Thoracic aorta (tissue), 2 donors: ENCODE measurements around the gene PRKAG3. TPM values are rescaled to one million over a fixed set of nuclear protein-coding genes. Genes with fewer than 3 reads are reported as not detected.
A peak's percentile ranks its signal among the peaks of the same experiment; 100 is the strongest.

Experiments used
- ATAC-seq: fragments of 150-250 bp; one replicate; pipeline ENCODE4 v1.8.0; 2017; ENCODE audit warnings: low read depth; ENCODE audit not compliant: insufficient number of reproducible peaks, low FRiP score
- DNase-seq: peaks from one replicate; pipeline ENCODE4 v3.0.0-alpha.2; 2020; ENCODE audit warnings: low spot score
- H3K27ac ChIP-seq, 2 donors: fragments of 200-600 bp; sonication (generic); 1 replicate in 1 of 2; 2 replicates in 1 of 2; pipeline ENCODE4 v1.5.1; 2016; ENCODE audit warnings: mild to moderate bottlenecking in 2 of 2, moderate library complexity in 2 of 2
- H3K27me3 ChIP-seq: fragments of 200-600 bp; sonication (generic); replicated peaks from 2 replicates; pipeline ENCODE4 v1.6.0; 2016; ENCODE audit warnings: mild to moderate bottlenecking; ENCODE audit not compliant: insufficient read depth
- H3K36me3 ChIP-seq: fragments of 200-600 bp; sonication (generic); one replicate; pipeline ENCODE4 v1.5.1; 2016
- H3K4me1 ChIP-seq, 2 donors: fragments of 200-600 bp; sonication (generic); 1 replicate in 1 of 2; 2 replicates in 1 of 2; pipeline versions ENCODE4 v1.5.1 to v1.6.0; 2016; ENCODE audit warnings: low read depth in 2 of 2, mild to moderate bottlenecking in 1 of 2; ENCODE audit not compliant: control insufficient read depth in 1 of 2
- H3K4me3 ChIP-seq: fragments of 200-600 bp; sonication (generic); 2 replicates; pipeline ENCODE4 v1.5.1; 2016; ENCODE audit warnings: mild to moderate bottlenecking
- H3K9me3 ChIP-seq: fragments of 200-600 bp; sonication (generic); 2 replicates; pipeline ENCODE4 v1.5.1; 2016
- total RNA-seq, 2 donors: library from RNA; depleted of rRNA; stranded (reverse); fragments of >200 nt; gene quantifications; one replicate each; pipeline versions ENCODE4 v1.1.0 to v1.2.3, GENCODE V29; 2016
- TF ChIP-seq, protein P1 (sequence below): fragments of 200-600 bp; sonication (generic); IDR thresholded peaks from one replicate; pipeline ENCODE4 v1.5.1; 2019; ENCODE audit warnings: antibody characterized with exemption

The PRKAG3 gene
- total RNA-seq, 2 donors from 2014 or later, result 0.28 TPM; not detected in 1

DNA sequence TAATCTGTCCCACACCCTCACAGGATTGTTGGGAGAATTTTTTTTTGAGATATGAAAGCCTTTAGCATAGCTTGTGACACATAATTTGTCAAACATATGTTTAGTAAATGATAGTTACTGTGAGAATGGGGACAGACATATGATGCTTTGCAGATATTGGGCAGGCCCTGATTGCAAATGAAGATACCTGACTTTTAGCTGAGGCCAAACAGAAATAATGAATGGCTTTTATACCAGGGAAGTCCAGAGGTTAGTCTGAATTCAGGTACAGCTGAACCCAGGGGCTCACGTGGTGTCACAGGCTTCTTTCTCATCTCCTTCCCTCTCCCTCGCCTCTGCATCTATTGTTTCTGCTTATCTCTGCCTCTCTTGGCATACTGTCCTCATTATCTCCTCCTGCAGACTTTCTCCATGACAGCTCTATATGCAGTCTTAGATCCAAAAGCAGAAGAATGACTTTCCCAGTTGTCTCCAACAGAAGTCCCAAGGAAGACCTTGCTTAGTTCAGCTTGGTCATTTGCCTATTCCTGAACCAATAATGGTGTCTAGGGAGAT lies 44.2 kb upstream of the PRKAG3 start:
- peaks cover 20 to 30% of the 10 kb centered on the region in 2 donors for H3K4me1 ChIP-seq
- H3K9me3 ChIP-seq, result no peaks in the 10 kb centered on the region
- no peaks in the 10 kb centered on the region for H3K36me3 ChIP-seq
- peaks cover 23% of the 10 kb centered on the region for H3K27me3 ChIP-seq
- TF ChIP-seq, protein P1, sequence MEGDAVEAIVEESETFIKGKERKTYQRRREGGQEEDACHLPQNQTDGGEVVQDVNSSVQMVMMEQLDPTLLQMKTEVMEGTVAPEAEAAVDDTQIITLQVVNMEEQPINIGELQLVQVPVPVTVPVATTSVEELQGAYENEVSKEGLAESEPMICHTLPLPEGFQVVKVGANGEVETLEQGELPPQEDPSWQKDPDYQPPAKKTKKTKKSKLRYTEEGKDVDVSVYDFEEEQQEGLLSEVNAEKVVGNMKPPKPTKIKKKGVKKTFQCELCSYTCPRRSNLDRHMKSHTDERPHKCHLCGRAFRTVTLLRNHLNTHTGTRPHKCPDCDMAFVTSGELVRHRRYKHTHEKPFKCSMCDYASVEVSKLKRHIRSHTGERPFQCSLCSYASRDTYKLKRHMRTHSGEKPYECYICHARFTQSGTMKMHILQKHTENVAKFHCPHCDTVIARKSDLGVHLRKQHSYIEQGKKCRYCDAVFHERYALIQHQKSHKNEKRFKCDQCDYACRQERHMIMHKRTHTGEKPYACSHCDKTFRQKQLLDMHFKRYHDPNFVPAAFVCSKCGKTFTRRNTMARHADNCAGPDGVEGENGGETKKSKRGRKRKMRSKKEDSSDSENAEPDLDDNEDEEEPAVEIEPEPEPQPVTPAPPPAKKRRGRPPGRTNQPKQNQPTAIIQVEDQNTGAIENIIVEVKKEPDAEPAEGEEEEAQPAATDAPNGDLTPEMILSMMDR, result no peak
- H3K27ac ChIP-seq, result no peak overlapping the region
- H3K4me3 ChIP-seq, result no peak overlapping the region
- ATAC-seq (no peak), DNase-seq (no peak)

DNA sequence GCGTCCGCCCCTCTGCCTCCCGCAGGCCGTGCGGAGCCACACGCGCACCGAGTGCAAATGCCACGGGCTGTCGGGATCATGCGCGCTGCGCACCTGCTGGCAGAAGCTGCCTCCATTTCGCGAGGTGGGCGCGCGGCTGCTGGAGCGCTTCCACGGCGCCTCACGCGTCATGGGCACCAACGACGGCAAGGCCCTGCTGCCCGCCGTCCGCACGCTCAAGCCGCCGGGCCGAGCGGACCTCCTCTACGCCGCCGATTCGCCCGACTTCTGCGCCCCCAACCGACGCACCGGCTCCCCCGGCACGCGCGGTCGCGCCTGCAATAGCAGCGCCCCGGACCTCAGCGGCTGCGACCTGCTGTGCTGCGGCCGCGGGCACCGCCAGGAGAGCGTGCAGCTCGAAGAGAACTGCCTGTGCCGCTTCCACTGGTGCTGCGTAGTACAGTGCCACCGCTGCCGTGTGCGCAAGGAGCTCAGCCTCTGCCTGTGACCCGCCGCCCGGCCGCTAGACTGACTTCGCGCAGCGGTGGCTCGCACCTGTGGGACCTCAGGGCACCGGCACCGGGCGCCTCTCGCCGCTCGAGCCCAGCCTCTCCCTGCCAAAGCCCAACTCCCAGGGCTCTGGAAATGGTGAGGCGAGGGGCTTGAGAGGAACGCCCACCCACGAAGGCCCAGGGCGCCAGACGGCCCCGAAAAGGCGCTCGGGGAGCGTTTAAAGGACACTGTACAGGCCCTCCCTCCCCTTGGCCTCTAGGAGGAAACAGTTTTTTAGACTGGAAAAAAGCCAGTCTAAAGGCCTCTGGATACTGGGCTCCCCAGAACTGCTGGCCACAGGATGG lies 42.0 kb upstream of the PRKAG3 start:
- H3K4me3 ChIP-seq, result no peak overlapping the region
- H3K27me3 ChIP-seq, result peaks cover 23% of the 10 kb centered on the region
- TF ChIP-seq, protein P1, result no peak
- DNase-seq, result no peak
- no peaks in the 10 kb centered on the region for H3K36me3 ChIP-seq
- ATAC-seq, result no peak
- H3K27ac ChIP-seq, result no peak overlapping the region
- H3K4me1 ChIP-seq, result peaks cover 11 to 22% of the 10 kb centered on the region in 2 donors
- H3K9me3 ChIP-seq, result no peaks in the 10 kb centered on the region

DNA sequence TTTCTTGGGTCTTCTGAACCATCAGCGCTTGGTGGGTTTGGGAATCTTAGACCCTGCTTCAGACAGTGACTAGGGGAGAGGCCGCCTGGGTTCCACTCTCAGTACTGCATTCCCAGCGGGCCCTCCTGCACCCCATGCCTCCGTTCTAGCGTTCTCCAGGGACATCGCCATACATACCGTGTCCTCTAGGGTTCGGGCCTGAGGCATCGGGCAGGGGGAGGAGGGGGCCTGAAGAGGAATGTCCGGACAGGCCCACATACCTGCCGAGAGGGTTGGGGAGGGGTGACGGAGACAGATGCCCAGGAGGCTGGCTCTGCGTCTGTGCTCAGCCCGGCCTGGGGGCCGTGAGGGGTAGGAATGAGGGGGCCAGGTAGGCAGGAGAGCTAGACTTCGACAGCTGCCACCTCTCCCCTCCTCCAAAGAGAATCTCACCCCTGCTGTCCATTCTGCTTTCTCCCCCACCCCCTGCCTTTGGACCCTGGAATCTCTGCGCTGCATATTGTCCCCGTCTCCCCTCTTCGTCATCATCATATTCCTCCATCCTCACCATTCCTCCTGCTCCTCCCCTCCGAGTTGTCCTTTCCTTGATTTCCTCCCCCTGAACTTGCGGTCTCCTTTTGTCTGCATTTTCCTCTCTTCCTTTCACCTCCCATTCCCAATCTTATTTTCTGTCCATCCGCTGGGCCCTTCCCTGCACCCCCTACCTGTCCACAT lies 41.2 kb upstream of the PRKAG3 start:
- Histone ChIP-seq H3K9me3 (no peaks in the 10 kb centered on the region), H3K4me1 (peaks cover 11 to 22% of the 10 kb centered on the region in 2 donors), H3K36me3 (no peaks in the 10 kb centered on the region), H3K27ac (no peak overlapping the region), H3K27me3 (peaks cover 23% of the 10 kb centered on the region), H3K4me3 (no peak overlapping the region)
- TF ChIP-seq, protein P1, result no peak
- DNase-seq (no peak), ATAC-seq (no peak)

DNA sequence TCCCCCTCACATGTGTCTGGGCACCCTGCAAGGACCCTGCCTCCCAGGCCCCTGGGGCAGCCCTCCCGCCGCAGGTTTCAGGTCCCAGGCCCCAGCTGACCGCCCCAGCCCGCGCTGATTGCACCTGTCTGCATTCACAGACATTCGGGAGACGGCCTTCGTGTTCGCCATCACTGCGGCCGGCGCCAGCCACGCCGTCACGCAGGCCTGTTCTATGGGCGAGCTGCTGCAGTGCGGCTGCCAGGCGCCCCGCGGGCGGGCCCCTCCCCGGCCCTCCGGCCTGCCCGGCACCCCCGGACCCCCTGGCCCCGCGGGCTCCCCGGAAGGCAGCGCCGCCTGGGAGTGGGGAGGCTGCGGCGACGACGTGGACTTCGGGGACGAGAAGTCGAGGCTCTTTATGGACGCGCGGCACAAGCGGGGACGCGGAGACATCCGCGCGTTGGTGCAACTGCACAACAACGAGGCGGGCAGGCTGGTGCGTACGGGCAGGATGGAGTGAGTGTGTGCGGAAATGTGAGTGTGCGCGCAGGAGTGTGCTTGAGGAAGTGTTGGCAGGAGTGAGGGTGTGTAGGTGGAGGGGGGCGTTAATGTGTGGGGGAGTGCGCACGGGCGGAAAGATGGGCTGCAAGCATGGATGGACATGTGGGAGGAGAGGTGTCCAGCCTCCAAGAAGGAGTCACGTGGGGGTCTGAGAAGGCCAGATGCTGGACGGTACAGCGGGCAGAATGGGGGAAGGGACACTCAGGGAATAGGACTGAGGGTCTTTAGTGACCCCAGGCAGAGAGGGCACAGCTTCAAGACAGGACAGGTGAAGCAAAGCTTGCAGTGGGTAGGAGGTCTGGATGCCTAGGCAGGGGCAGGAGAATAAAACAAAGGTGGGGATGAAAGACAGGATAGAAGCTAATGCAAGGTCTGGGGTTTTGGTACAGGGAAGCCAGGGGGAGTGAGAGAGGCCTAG lies 40.0 kb upstream of the PRKAG3 start:
- no peak for DNase-seq
- TF ChIP-seq, protein P1, result no peak
- H3K4me3 ChIP-seq, result peak overlapping the region; percentile 67
- no peak overlapping the region for H3K27ac ChIP-seq
- H3K9me3 ChIP-seq, result no peaks in the 10 kb centered on the region
- no peaks in the 10 kb centered on the region for H3K36me3 ChIP-seq
- H3K4me1 ChIP-seq, result peaks cover 11 to 22% of the 10 kb centered on the region in 2 donors
- no peak for ATAC-seq
- H3K27me3 ChIP-seq, result peaks cover 23% of the 10 kb centered on the region
